Endodermal cell (in vitro differentiated cells): ENCODE data around the gene LGR4. TPM values are rescaled to one million over a fixed set of nuclear protein-coding genes. Genes with fewer than 3 reads are reported as not detected.

Experiments used
- DNase-seq: peaks from one replicate; pipeline ENCODE4 v3.0.0-alpha.2; 2017
- H3K27ac ChIP-seq: 2 replicates; pipeline ENCODE4 v1.5.1; 2013; ENCODE audit warnings: mild to moderate bottlenecking, low read depth, low read length, moderate library complexity
- H3K27me3 ChIP-seq: 2 replicates; pipeline ENCODE4 v1.6.1; 2013; ENCODE audit warnings: mild to moderate bottlenecking, low read length, moderate library complexity; ENCODE audit not compliant: insufficient read depth, control insufficient read depth, poor library complexity, severe bottlenecking
- H3K36me3 ChIP-seq: 2 replicates; pipeline ENCODE4 v1.7.0; 2013; ENCODE audit warnings: mild to moderate bottlenecking, low read length, moderate library complexity; ENCODE audit not compliant: control insufficient read depth, insufficient read depth
- H3K4me1 ChIP-seq: one replicate; pipeline ENCODE4 v1.7.0; 2013; ENCODE audit warnings: low read length; ENCODE audit not compliant: control insufficient read depth, insufficient read depth
- H3K4me3 ChIP-seq: 2 replicates; pipeline ENCODE4 v1.5.1; 2013; ENCODE audit warnings: mild to moderate bottlenecking, low read length, moderate library complexity
- H3K9ac ChIP-seq: 2 replicates; pipeline ENCODE4 v1.6.1; 2013; ENCODE audit warnings: mild to moderate bottlenecking, low read length, moderate library complexity; ENCODE audit not compliant: poor library complexity, severe bottlenecking; ENCODE audit errors: extremely low read depth
- H3K9me3 ChIP-seq: 2 replicates; pipeline ENCODE4 v1.6.1; 2013; ENCODE audit warnings: mild to moderate bottlenecking, low read length, moderate library complexity; ENCODE audit not compliant: control insufficient read depth
- H3K27ac Mint-ChIP-seq: 2 replicates; pipeline ENCODE4 v1.8.0; 2020; ENCODE audit warnings: mixed read lengths
- H3K27me3 Mint-ChIP-seq: 2 replicates; pipeline ENCODE4 v1.8.0; 2021; ENCODE audit warnings: mild to moderate bottlenecking, mixed read lengths; ENCODE audit not compliant: insufficient read depth
- H3K36me3 Mint-ChIP-seq: 2 replicates; pipeline ENCODE4 v1.8.0; 2020; ENCODE audit warnings: low read depth, mixed read lengths
- H3K4me1 Mint-ChIP-seq: 2 replicates; pipeline ENCODE4 v1.8.0; 2020; ENCODE audit warnings: mixed read lengths
- H3K4me3 Mint-ChIP-seq: 2 replicates; pipeline ENCODE4 v1.8.0; 2020; ENCODE audit warnings: mild to moderate bottlenecking, moderate library complexity, mixed read lengths
- H3K9me3 Mint-ChIP-seq: 2 replicates; pipeline ENCODE4 v1.8.0; 2020; ENCODE audit warnings: mild to moderate bottlenecking, mixed read lengths
- WGBS, 2 experiments: methylation state at CpG; one replicate each; pipeline versions ENCODE4 v1.1.5 to v1.1.7; 2013; ENCODE audit warnings: missing lambda C conversion rate in 2 of 2, mixed read lengths in 1 of 2; ENCODE audit not compliant: insufficient coverage in 1 of 2, insufficient read length in 1 of 2; 5-methylcytosine and 5-hydroxymethylcytosine counted together
- total RNA-seq, 2 donors: library from RNA; stranded (reverse); fragmentation: NEBNext Ultra II Directional in 1 of 2; extraction: Animal tissue kit (Norgen Biotek cat#: 25700) in 1 of 2; gene quantifications; 2 replicates in 1 of 2; 3 replicates in 1 of 2; pipeline ENCODE4 v1.2.1, GENCODE V29; 2021
- TF ChIP-seq, protein P1 (sequence below): fragments of 200-600 bp; sonication (generic); conservative IDR thresholded peaks from 2 replicates; pipeline ENCODE4 v1.5.0; 2021; ENCODE audit warnings: antibody characterized with exemption, mild to moderate bottlenecking

The LGR4 gene
- total RNA-seq, 2 donors from 2014 or later: 73.7 to 75.6 TPM

DNA sequence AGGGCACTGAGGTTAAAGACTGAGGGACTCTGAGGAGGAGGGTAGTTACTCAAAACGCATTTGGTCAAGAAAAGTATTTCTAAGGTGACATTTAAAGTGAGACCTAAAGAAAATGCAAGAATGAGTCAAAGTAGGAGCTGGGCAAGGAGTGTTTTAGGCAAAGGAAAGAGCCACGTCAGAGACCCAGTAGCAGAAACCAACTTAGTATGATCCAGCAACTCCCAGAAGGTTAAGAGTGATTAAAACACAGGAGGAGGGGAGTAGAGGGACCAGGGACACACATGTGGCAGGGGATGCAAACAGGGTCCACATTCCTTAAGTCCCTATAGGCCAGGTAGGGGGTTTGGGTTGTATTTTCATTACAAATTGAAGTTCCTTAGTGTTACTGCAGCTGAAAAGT is 85.2 kb downstream of the LGR4 start:
- H3K36me3 Mint-ChIP-seq: peaks cover 30% of the 10 kb centered on the region
- H3K4me1 Mint-ChIP-seq: peaks cover 57% of the 10 kb centered on the region
- H3K9me3 Mint-ChIP-seq: no peaks in the 10 kb centered on the region
- H3K36me3 ChIP-seq: peaks cover 66% of the 10 kb centered on the region
- H3K9ac ChIP-seq: no peak overlapping the region
- no peaks in the 10 kb centered on the region for H3K27me3 Mint-ChIP-seq
- no peak for DNase-seq
- 39 to 45% methylated on average over 2 of the region's 2 CpGs for WGBS, 2 experiments
- H3K4me3 ChIP-seq: no peak overlapping the region
- H3K4me1 ChIP-seq: peaks cover 21% of the 10 kb centered on the region
- no peaks in the 10 kb centered on the region for H3K9me3 ChIP-seq
- no peak overlapping the region for H3K27ac Mint-ChIP-seq
- no peak overlapping the region for H3K4me3 Mint-ChIP-seq
- TF ChIP-seq, protein P1, sequence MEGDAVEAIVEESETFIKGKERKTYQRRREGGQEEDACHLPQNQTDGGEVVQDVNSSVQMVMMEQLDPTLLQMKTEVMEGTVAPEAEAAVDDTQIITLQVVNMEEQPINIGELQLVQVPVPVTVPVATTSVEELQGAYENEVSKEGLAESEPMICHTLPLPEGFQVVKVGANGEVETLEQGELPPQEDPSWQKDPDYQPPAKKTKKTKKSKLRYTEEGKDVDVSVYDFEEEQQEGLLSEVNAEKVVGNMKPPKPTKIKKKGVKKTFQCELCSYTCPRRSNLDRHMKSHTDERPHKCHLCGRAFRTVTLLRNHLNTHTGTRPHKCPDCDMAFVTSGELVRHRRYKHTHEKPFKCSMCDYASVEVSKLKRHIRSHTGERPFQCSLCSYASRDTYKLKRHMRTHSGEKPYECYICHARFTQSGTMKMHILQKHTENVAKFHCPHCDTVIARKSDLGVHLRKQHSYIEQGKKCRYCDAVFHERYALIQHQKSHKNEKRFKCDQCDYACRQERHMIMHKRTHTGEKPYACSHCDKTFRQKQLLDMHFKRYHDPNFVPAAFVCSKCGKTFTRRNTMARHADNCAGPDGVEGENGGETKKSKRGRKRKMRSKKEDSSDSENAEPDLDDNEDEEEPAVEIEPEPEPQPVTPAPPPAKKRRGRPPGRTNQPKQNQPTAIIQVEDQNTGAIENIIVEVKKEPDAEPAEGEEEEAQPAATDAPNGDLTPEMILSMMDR: no peak
- H3K27ac ChIP-seq: no peak overlapping the region
- no peaks in the 10 kb centered on the region for H3K27me3 ChIP-seq

GRCh38 chr11:27386181-27386845 is 86.3 kb downstream of the LGR4 start:
- Histone ChIP-seq H3K9ac (no peak overlapping the region), H3K27me3 (no peaks in the 10 kb centered on the region), H3K27ac (no peak overlapping the region), H3K36me3 (peaks cover 67% of the 10 kb centered on the region), H3K9me3 (no peaks in the 10 kb centered on the region), H3K4me3 (no peak overlapping the region), H3K4me1 (peaks cover 11% of the 10 kb centered on the region)
- no peak for DNase-seq
- TF ChIP-seq, protein P1: no peak
- Mint-ChIP-seq H3K27ac (no peak overlapping the region), H3K27me3 (no peaks in the 10 kb centered on the region), H3K4me3 (no peak overlapping the region), H3K4me1 (peaks cover 46% of the 10 kb centered on the region), H3K36me3 (peaks cover 36% of the 10 kb centered on the region), H3K9me3 (no peaks in the 10 kb centered on the region)
- 92% methylated on average over 4 of the region's 4 CpGs; no CpG with 5 or more reads in 1 of the 2 experiments for WGBS, 2 experiments

- no peak overlapping the region for H3K9ac ChIP-seq
- H3K4me3 Mint-ChIP-seq: no peak overlapping the region
- H3K36me3 Mint-ChIP-seq: peaks cover 45% of the 10 kb centered on the region
- H3K27me3 ChIP-seq: no peaks in the 10 kb centered on the region
- H3K9me3 Mint-ChIP-seq: no peaks in the 10 kb centered on the region
- no peak for DNase-seq
- H3K4me3 ChIP-seq: no peak overlapping the region
- H3K27ac Mint-ChIP-seq: no peak overlapping the region
- 91 to 93% methylated on average over 5 of the region's 5 CpGs for WGBS, 2 experiments
- H3K27me3 Mint-ChIP-seq: no peaks in the 10 kb centered on the region
- H3K4me1 Mint-ChIP-seq: peaks cover 36% of the 10 kb centered on the region
- H3K9me3 ChIP-seq: no peaks in the 10 kb centered on the region
- H3K4me1 ChIP-seq: peaks cover 3% of the 10 kb centered on the region
- peaks cover 76% of the 10 kb centered on the region for H3K36me3 ChIP-seq
- H3K27ac ChIP-seq: no peak overlapping the region
- TF ChIP-seq, protein P1: no peak
Observed at GRCh38 chr11:27385245-27385644, 87.3 kb downstream of the LGR4 start.
